Neural progenitor cell (in vitro differentiated cells): ENCODE data around the gene TMTC3.

Experiments
- CTCF ChIP-seq: fragments of 200-600 bp; sonication (generic); IDR thresholded peaks from 2 replicates; pipeline ENCODE4 v1.5.1; 2017; ENCODE audit warnings: antibody characterized with exemption, mild to moderate bottlenecking
- EZH2 ChIP-seq: fragments of 200-600 bp; sonication (generic); IDR thresholded peaks from 2 replicates; pipeline ENCODE4 v1.6.1; 2017; ENCODE audit warnings: antibody characterized with exemption, mild to moderate bottlenecking, moderate library complexity
- EZH2phosphoT487 ChIP-seq: fragments of 200-600 bp; sonication (generic); IDR thresholded peaks from 2 replicates; pipeline ENCODE4 v1.6.1; 2017; ENCODE audit warnings: antibody characterized with exemption

GRCh38 chr12:88127855-88128254, 14.3 kb upstream of the TMTC3 start:
- TF ChIP-seq CTCF (no peak), EZH2phosphoT487 (no peak), EZH2 (no peak)
